Stimulated activated CD8-positive, alpha-beta memory T cell treated with anti-CD3 and anti-CD28 coated beads, Interleukin-7, amount 100 ng/mL, for 48 hours (primary cell): ENCODE data around the gene PRTFDC1.

ENCODE experiments used
- DNase-seq, 2 donors: peaks; one replicate each; pipeline ENCODE4 v3.0.0-alpha.2; 2020; ENCODE audit warnings: low read depth in 1 of 2; ENCODE audit errors: extremely low read depth in 1 of 2

PRTFDC1 gene

GRCh38 chr10:24882047-24882698 lies 70.2 kb downstream of the PRTFDC1 start:
- no peak for DNase-seq

- DNase-seq: no peak
These were observed 72.5 kb downstream of the PRTFDC1 start for GRCh38 chr10:24879861-24880260.

GRCh38 chr10:24874133-24874532 lies 78.3 kb downstream of the PRTFDC1 start:
- no peak for DNase-seq

- DNase-seq: no peak
These were observed 79.1 kb downstream of the PRTFDC1 start for GRCh38 chr10:24873281-24873683.

GRCh38 chr10:24872790-24873182 lies 79.6 kb downstream of the PRTFDC1 start:
- DNase-seq: no peak

GRCh38 chr10:24872049-24872789 lies 80.2 kb downstream of the PRTFDC1 start:
- no peak for DNase-seq

- DNase-seq: no peak
These were observed 81.1 kb downstream of the PRTFDC1 start for GRCh38 chr10:24871011-24871935.

- DNase-seq: no peak
These were observed 82.9 kb downstream of the PRTFDC1 start for GRCh38 chr10:24869354-24870015.

- DNase-seq: no peak
These were observed 85.5 kb downstream of the PRTFDC1 start for GRCh38 chr10:24866604-24867583.

GRCh38 chr10:24865783-24866182 lies 86.6 kb downstream of the PRTFDC1 start:
- no peak for DNase-seq

- DNase-seq: no peak
These were observed 89.8 kb downstream of the PRTFDC1 start for GRCh38 chr10:24862589-24862988.

- DNase-seq: no peak
These were observed 93.8 kb downstream of the PRTFDC1 start for GRCh38 chr10:24858288-24859270.

- no peak for DNase-seq
These were observed 95.2 kb downstream of the PRTFDC1 start for GRCh38 chr10:24857031-24857725.

- no peak for DNase-seq
These were observed 98.2 kb downstream of the PRTFDC1 start for GRCh38 chr10:24854256-24854655.

GRCh38 chr10:24853661-24854060 lies 98.7 kb downstream of the PRTFDC1 start:
- DNase-seq: no peak

GRCh38 chr10:24851629-24852028 lies 100.8 kb downstream of the PRTFDC1 start:
- no peak for DNase-seq

GRCh38 chr10:24850727-24851296 lies 101.6 kb downstream of the PRTFDC1 start:
- no peak for DNase-seq
